Endothelial cell of umbilical vein (primary cell): Measurements from ENCODE around the gene CLVS2. TPM values are rescaled to one million over a fixed set of nuclear protein-coding genes. Genes with fewer than 3 reads are reported as not detected.

Experiments used
- BruUV-seq: library from RNA; stranded (reverse); fragments of 400-500 nt; replicated peaks from 2 replicates; lab custom pipeline; 2021; lab: Mats Ljungman, UMichigan
- CTCF ChIA-PET: fragments of 300-600, 350-600 bp; sonication (Branson Sonifier 250); formaldehyde crosslinking; loops from one replicate; lab custom pipeline; 2021; ENCODE audit warnings: antibody characterized with exemption, inconsistent platforms; lab: Charles Lee
- POLR2A ChIA-PET: fragments of 300-600, 350-600 bp; sonication (Branson Sonifier 250); formaldehyde crosslinking; loops from one replicate; lab custom pipeline; 2021; ENCODE audit warnings: antibody characterized with exemption, inconsistent platforms; lab: Charles Lee
- DNase-seq: peaks from one replicate; pipeline ENCODE4 v3.0.0-alpha.2; 2011; ENCODE audit warnings: low read depth, low spot score
- FAIRE-seq: peaks from 2 replicates; lab custom pipeline; 2011; peaks lifted over from hg19 to GRCh38; lab: Jason Lieb, UNC
- H2AFZ ChIP-seq: 2 replicates; pipeline ENCODE4 v1.6.0; 2012; ENCODE audit warnings: low read depth, low read length, control low read depth, inconsistent platforms
- H3K27ac ChIP-seq: 2 replicates; pipeline ENCODE4 v1.5.1; 2011; ENCODE audit warnings: low read depth, mild to moderate bottlenecking, control low read depth, low read length, moderate library complexity; ENCODE audit not compliant: insufficient read depth
- H3K27me3 ChIP-seq, 2 experiments: 2 replicates each; pipeline versions ENCODE4 v1.6.0 to v1.6.1; 2011; ENCODE audit warnings: low read length in 2 of 2, mixed read lengths in 1 of 2; ENCODE audit not compliant: control insufficient read depth in 2 of 2, insufficient read depth in 2 of 2
- H3K36me3 ChIP-seq, 2 experiments: 2 replicates in 1 of 2; 3 replicates in 1 of 2; pipeline ENCODE4 v1.5.1; 2011; ENCODE audit warnings: low read length in 2 of 2, mild to moderate bottlenecking in 1 of 2, moderate library complexity in 1 of 2; ENCODE audit not compliant: control insufficient read depth in 2 of 2, insufficient read depth in 2 of 2; ENCODE audit errors: extremely low read depth in 1 of 2
- H3K4me1 ChIP-seq: 3 replicates; pipeline ENCODE4 v1.5.1; 2011; ENCODE audit warnings: mild to moderate bottlenecking, low read length; ENCODE audit not compliant: control insufficient read depth, insufficient read depth; ENCODE audit errors: extremely low read depth
- H3K4me2 ChIP-seq: 2 replicates; pipeline ENCODE4 v1.6.1; 2011; ENCODE audit warnings: low read length, control low read depth, mixed read lengths; ENCODE audit not compliant: insufficient read depth
- H3K4me3 ChIP-seq, 3 experiments: fragments of 200-600 bp in 1 of 3; sonication (generic), shearing (Covaris generic) in 1 of 3; replicated peaks in 1 of 3; 2 replicates each; pipeline ENCODE4 v1.5.1; 2011 to 2016; ENCODE audit warnings: control low read depth in 3 of 3, low read length in 3 of 3, mild to moderate bottlenecking in 2 of 3, inconsistent platforms in 1 of 3, low read depth in 1 of 3, moderate library complexity in 1 of 3; ENCODE audit not compliant: insufficient read depth in 1 of 3
- H3K79me2 ChIP-seq: 2 replicates; pipeline ENCODE4 v1.6.0; 2012; ENCODE audit warnings: low read length, inconsistent platforms; ENCODE audit not compliant: control insufficient read depth, insufficient read depth
- H3K9ac ChIP-seq: replicated peaks from 2 replicates; pipeline ENCODE3; 2011; ENCODE audit warnings: low read length, control low read depth; ENCODE audit not compliant: insufficient read depth; ENCODE audit errors: extremely low read depth
- H3K9me1 ChIP-seq: replicated peaks from 3 replicates; pipeline ENCODE4 v1.6.0; 2011; ENCODE audit warnings: mild to moderate bottlenecking, low read length; ENCODE audit not compliant: control insufficient read depth, insufficient read depth; ENCODE audit errors: extremely low read depth
- H3K9me3 ChIP-seq: replicated peaks from 2 replicates; pipeline ENCODE4 v1.5.1; 2012; ENCODE audit warnings: low read length, inconsistent platforms; ENCODE audit not compliant: control insufficient read depth, insufficient read depth
- H4K20me1 ChIP-seq: replicated peaks from 2 replicates; pipeline ENCODE3; 2011; ENCODE audit warnings: mild to moderate bottlenecking, low read length; ENCODE audit not compliant: control insufficient read depth, insufficient read depth; ENCODE audit errors: extremely low read depth
- EZH2 ChIP-seq: IDR thresholded peaks from 2 replicates; pipeline ENCODE4 v1.6.1; 2012; ENCODE audit warnings: borderline replicate concordance, low read depth, mild to moderate bottlenecking, moderate library complexity, low read length, inconsistent platforms; ENCODE audit not compliant: severe bottlenecking
- FOS ChIP-seq: IDR thresholded peaks from 2 replicates; pipeline ENCODE4 v1.6.1; 2011; ENCODE audit warnings: mild to moderate bottlenecking, low read length, moderate library complexity, borderline replicate concordance; ENCODE audit not compliant: insufficient read depth
- GATA2 ChIP-seq: IDR thresholded peaks from 2 replicates; pipeline ENCODE4 v1.7.0; 2011; ENCODE audit warnings: low read depth, mild to moderate bottlenecking, moderate library complexity, mixed read lengths, low read length; ENCODE audit not compliant: insufficient read length, insufficient read depth
- JUN ChIP-seq: IDR thresholded peaks from 2 replicates; pipeline ENCODE4 v1.6.1; 2011; ENCODE audit warnings: borderline replicate concordance, low read depth; ENCODE audit not compliant: insufficient read length, insufficient read depth
- MAX ChIP-seq: IDR thresholded peaks from 2 replicates; pipeline ENCODE4 v1.6.1; 2011; ENCODE audit not compliant: insufficient read depth, insufficient read length
- MYC ChIP-seq: IDR thresholded peaks from one replicate; pipeline ENCODE4 v1.6.1; 2011; ENCODE audit warnings: mild to moderate bottlenecking, low read depth, low read length
- POLR2A ChIP-seq: IDR thresholded peaks from 2 replicates; pipeline ENCODE4 v1.6.1; 2012; ENCODE audit warnings: low read depth, mild to moderate bottlenecking, control low read depth, low read length
- POLR2AphosphoS5 ChIP-seq: IDR thresholded peaks from 2 replicates; pipeline ENCODE4 v1.6.1; 2012; ENCODE audit warnings: low read depth, mild to moderate bottlenecking, control low read depth, low read length, moderate library complexity; ENCODE audit not compliant: insufficient read depth
- dilution Hi-C: fragments of 300-500 bp; cut with MboI; formaldehyde crosslinking; loops from one replicate; pipeline ENCODE4 v1.15.0; 2019; ENCODE audit warnings: low sequenced_read_pairs; ENCODE audit not compliant: extremely low pct_ligation_motif_present
- intact Hi-C: fragments of 100-400 bp; cut with micrococcal nuclease; formaldehyde crosslinking; loops from one replicate; pipeline ENCODE4 v1.10.0; 2022
- polyA plus RNA-seq, 4 experiments: library from polyadenylated mRNA; depleted of rRNA in 3 of 4; stranded (reverse) in 3 of 4; unstranded in 1 of 4; fragments of >200 nt; gene quantifications; 2 replicates each; pipeline versions ENCODE4 v1.2.1 to v1.2.3, GENCODE V29; 2011 to 2012; ENCODE audit warnings: missing spikeins in 1 of 4
- total RNA-seq: library from RNA; stranded (reverse); gene quantifications from 2 replicates; pipeline ENCODE4 v1.2.3, GENCODE V29; 2021
- TF ChIP-seq, protein P1 (sequence below), 2 donors: IDR thresholded peaks; 1 replicate in 1 of 2; 2 replicates in 1 of 2; pipeline ENCODE4 v1.5.1; 2011; ENCODE audit warnings: low read length in 2 of 2, mild to moderate bottlenecking in 2 of 2, moderate library complexity in 2 of 2, control low read depth in 1 of 2, inconsistent platforms in 1 of 2, low read depth in 1 of 2; ENCODE audit not compliant: insufficient read depth in 1 of 2; ENCODE audit errors: extremely low read depth in 1 of 2

CLVS2 gene
- total and polyA plus RNA-seq, 2 donors (not counting 3 experiments of a cell fraction or from before 2014, with no cell fraction given): not detected

DNA sequence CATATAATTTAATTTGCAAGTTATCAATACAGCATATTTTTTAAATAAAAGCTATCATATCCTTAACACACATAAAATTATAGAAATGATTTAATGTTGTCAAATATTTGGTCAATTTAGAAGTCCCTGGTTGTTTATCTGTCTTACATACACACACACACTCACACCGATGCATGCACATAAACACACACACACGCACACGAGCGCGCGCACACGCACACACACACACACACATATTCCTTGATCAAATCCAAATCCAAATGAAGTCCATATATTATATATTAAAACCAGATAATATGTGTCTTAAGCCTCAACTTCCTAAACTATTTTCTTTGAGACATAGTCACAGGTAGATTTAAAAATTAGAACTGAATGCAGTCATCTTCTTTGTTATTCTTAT, 120.3 kb downstream of the CLVS2 start:
- H3K79me2 ChIP-seq: no peaks in the 10 kb centered on the region
- no peak overlapping the region for H3K4me3 ChIP-seq
- TF ChIP-seq EZH2 (no peak), JUN (no peak), POLR2AphosphoS5 (no peak), POLR2A (no peak), GATA2 (no peak)
- ChIA-PET POLR2A (no interaction called here), CTCF (no interaction called here)
- no peaks in the 10 kb centered on the region for H3K27me3 ChIP-seq
- no peak overlapping the region for H3K4me2 ChIP-seq
- H4K20me1 ChIP-seq: no peaks in the 10 kb centered on the region
- intact Hi-C loops (no loop called here), dilution Hi-C loops (no loop called here)
- H3K27ac ChIP-seq: no peak overlapping the region
- no peaks in the 10 kb centered on the region for H3K36me3 ChIP-seq
- DNase-seq (no peak), FAIRE-seq (no peak)
- no peaks in the 10 kb centered on the region for H3K9me1 ChIP-seq
- H3K9ac ChIP-seq: no peak overlapping the region
- no peaks in the 10 kb centered on the region for H3K4me1 ChIP-seq
- no TSS peak for BruUV-seq
- no peaks in the 10 kb centered on the region for H3K9me3 ChIP-seq
- H2AFZ ChIP-seq: no peak overlapping the region

DNA sequence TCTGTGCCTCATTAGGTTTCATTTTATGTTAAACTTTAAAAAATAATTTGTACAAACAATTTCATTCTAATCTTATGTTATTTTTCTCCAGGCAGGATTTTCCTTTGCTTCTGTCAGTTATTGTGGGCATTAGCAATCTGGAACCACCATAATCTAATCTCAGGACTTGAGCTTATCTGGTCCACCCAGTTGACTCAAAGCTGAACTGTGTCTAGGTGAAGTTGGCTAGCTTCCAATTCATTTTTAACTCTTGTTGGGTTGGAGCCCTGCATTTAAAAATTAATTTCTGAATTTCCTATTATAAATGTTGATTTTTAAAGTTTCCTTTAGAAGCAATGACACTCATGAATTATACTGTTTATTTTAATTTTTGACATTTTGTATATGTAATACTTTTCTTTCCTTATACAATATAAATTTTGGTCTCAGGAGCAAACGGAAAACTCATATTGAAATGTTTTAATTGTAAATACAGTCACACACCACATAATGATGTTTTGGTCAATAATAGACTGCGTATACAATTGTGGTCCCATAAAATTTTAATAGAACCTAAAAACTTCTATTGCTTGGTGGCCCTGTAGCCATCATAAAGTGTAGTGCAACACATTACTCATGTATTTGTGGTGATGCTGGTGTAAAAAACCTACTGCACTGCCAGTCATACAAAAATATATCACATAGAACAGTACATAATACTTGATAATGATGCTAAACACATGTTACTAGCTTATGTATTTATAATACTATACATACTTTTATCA, 121.3 kb downstream of the CLVS2 start:
- H4K20me1 ChIP-seq: no peaks in the 10 kb centered on the region
- no peaks in the 10 kb centered on the region for H3K9me1 ChIP-seq
- no peaks in the 10 kb centered on the region for H3K4me1 ChIP-seq
- TF ChIP-seq POLR2A (no peak), GATA2 (no peak), EZH2 (no peak), POLR2AphosphoS5 (no peak), MAX (no peak), FOS (no peak), MYC (no peak), JUN (no peak)
- TF ChIP-seq, protein P1, sequence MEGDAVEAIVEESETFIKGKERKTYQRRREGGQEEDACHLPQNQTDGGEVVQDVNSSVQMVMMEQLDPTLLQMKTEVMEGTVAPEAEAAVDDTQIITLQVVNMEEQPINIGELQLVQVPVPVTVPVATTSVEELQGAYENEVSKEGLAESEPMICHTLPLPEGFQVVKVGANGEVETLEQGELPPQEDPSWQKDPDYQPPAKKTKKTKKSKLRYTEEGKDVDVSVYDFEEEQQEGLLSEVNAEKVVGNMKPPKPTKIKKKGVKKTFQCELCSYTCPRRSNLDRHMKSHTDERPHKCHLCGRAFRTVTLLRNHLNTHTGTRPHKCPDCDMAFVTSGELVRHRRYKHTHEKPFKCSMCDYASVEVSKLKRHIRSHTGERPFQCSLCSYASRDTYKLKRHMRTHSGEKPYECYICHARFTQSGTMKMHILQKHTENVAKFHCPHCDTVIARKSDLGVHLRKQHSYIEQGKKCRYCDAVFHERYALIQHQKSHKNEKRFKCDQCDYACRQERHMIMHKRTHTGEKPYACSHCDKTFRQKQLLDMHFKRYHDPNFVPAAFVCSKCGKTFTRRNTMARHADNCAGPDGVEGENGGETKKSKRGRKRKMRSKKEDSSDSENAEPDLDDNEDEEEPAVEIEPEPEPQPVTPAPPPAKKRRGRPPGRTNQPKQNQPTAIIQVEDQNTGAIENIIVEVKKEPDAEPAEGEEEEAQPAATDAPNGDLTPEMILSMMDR (IDR thresholded peaks at IDR 0.05; ENCODE audit: extremely low read depth in 1 of 2, insufficient read depth in 1 of 2, low read depth in 1 of 2, low read length in 2 of 2): no peak
- no peaks in the 10 kb centered on the region for H3K9me3 ChIP-seq
- ChIA-PET POLR2A (no interaction called here), CTCF (no interaction called here)
- H2AFZ ChIP-seq: no peak overlapping the region
- intact Hi-C loops (no loop called here), dilution Hi-C loops (no loop called here)
- H3K9ac ChIP-seq: no peak overlapping the region
- H3K27me3 ChIP-seq: no peaks in the 10 kb centered on the region
- DNase-seq (no peak), FAIRE-seq (no peak)
- H3K27ac ChIP-seq: no peak overlapping the region
- H3K79me2 ChIP-seq: no peaks in the 10 kb centered on the region
- no peak overlapping the region for H3K4me2 ChIP-seq
- H3K4me3 ChIP-seq: no peak overlapping the region
- H3K36me3 ChIP-seq: no peaks in the 10 kb centered on the region
- no TSS peak for BruUV-seq
